Thoracic aorta (tissue), 2 donors: ENCODE results near the gene ANKRD42. TPM values are rescaled to one million over a fixed set of nuclear protein-coding genes. Genes with fewer than 3 reads are reported as not detected.

Experiments used
- ATAC-seq: fragments of 150-250 bp; one replicate; pipeline ENCODE4 v1.8.0; 2017; ENCODE audit warnings: low read depth; ENCODE audit not compliant: insufficient number of reproducible peaks, low FRiP score
- DNase-seq: peaks from one replicate; pipeline ENCODE4 v3.0.0-alpha.2; 2020; ENCODE audit warnings: low spot score
- H3K27ac ChIP-seq, 2 donors: fragments of 200-600 bp; sonication (generic); 1 replicate in 1 of 2; 2 replicates in 1 of 2; pipeline ENCODE4 v1.5.1; 2016; ENCODE audit warnings: mild to moderate bottlenecking in 2 of 2, moderate library complexity in 2 of 2
- H3K27me3 ChIP-seq: fragments of 200-600 bp; sonication (generic); replicated peaks from 2 replicates; pipeline ENCODE4 v1.6.0; 2016; ENCODE audit warnings: mild to moderate bottlenecking; ENCODE audit not compliant: insufficient read depth
- H3K36me3 ChIP-seq: fragments of 200-600 bp; sonication (generic); one replicate; pipeline ENCODE4 v1.5.1; 2016
- H3K4me1 ChIP-seq, 2 donors: fragments of 200-600 bp; sonication (generic); 1 replicate in 1 of 2; 2 replicates in 1 of 2; pipeline versions ENCODE4 v1.5.1 to v1.6.0; 2016; ENCODE audit warnings: low read depth in 2 of 2, mild to moderate bottlenecking in 1 of 2; ENCODE audit not compliant: control insufficient read depth in 1 of 2
- H3K4me3 ChIP-seq: fragments of 200-600 bp; sonication (generic); 2 replicates; pipeline ENCODE4 v1.5.1; 2016; ENCODE audit warnings: mild to moderate bottlenecking
- H3K9me3 ChIP-seq: fragments of 200-600 bp; sonication (generic); 2 replicates; pipeline ENCODE4 v1.5.1; 2016
- total RNA-seq, 2 donors: library from RNA; depleted of rRNA; stranded (reverse); fragments of >200 nt; gene quantifications; one replicate each; pipeline versions ENCODE4 v1.1.0 to v1.2.3, GENCODE V29; 2016
- TF ChIP-seq, protein P1 (sequence below): fragments of 200-600 bp; sonication (generic); IDR thresholded peaks from one replicate; pipeline ENCODE4 v1.5.1; 2019; ENCODE audit warnings: antibody characterized with exemption

The ANKRD42 gene
- total RNA-seq, 2 donors from 2014 or later, result 11.6 to 25.6 TPM

DNA sequence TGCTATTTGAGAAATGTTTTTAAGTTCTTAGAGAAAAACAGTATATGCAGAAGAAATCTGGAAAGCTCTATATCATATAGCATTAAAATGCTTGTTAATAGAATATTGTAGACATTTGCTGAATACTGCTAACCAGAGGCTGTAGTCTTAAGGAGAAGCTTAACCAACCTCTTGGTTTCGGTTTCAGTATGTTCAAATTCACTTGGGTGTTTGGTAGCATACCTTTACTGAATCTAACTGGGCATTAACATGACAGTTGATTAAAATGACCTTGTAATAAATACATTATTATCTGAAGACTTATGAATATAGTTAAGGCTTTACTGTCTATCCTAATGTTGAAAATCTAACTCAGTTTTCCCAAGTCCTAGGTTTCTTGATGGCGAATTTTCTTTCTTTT is 31.1 kb upstream of the ANKRD42 start:
- no peak overlapping the region for H3K27ac ChIP-seq
- peak overlapping the region; percentile 10 for H3K4me3 ChIP-seq
- TF ChIP-seq, protein P1, sequence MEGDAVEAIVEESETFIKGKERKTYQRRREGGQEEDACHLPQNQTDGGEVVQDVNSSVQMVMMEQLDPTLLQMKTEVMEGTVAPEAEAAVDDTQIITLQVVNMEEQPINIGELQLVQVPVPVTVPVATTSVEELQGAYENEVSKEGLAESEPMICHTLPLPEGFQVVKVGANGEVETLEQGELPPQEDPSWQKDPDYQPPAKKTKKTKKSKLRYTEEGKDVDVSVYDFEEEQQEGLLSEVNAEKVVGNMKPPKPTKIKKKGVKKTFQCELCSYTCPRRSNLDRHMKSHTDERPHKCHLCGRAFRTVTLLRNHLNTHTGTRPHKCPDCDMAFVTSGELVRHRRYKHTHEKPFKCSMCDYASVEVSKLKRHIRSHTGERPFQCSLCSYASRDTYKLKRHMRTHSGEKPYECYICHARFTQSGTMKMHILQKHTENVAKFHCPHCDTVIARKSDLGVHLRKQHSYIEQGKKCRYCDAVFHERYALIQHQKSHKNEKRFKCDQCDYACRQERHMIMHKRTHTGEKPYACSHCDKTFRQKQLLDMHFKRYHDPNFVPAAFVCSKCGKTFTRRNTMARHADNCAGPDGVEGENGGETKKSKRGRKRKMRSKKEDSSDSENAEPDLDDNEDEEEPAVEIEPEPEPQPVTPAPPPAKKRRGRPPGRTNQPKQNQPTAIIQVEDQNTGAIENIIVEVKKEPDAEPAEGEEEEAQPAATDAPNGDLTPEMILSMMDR, result no peak
- peaks cover 25 to 34% of the 10 kb centered on the region in 2 donors for H3K4me1 ChIP-seq
- DNase-seq, result no peak
- H3K36me3 ChIP-seq, result peaks cover 24% of the 10 kb centered on the region
- no peaks in the 10 kb centered on the region for H3K9me3 ChIP-seq
- no peaks in the 10 kb centered on the region for H3K27me3 ChIP-seq
- ATAC-seq, result no peak

DNA sequence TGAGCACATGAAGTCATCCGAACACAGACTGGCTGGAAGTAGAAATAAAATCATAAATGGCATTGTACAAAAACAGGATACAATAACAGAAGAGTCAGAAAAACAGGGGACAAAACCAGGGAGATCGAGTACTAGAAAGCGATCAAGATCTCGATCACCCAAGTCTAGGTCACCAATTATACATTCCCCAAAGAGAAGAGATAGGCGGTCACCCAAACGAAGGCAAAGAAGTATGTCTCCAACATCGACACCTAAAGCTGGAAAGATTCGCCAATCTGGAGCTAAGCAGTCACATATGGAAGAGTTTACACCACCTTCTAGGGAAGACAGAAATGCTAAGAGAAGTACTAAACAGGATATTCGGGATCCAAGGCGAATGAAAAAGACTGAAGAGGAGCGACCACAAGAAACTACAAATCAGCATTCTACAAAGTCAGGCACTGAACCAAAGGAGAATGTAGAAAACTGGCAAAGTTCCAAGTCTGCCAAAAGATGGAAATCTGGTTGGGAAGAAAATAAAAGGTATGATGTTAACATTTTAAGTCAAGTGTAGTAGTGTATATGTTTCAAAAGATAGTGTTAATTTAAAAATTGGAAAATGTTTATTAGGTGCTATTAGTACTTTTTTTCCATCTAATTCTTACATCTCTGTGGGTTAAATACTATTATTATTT is 27.2 kb upstream of the ANKRD42 start:
- Histone ChIP-seq H3K27ac (no peak overlapping the region), H3K27me3 (no peaks in the 10 kb centered on the region), H3K4me1 (peaks cover 30 to 33% of the 10 kb centered on the region in 2 donors), H3K4me3 (no peak overlapping the region), H3K9me3 (no peaks in the 10 kb centered on the region), H3K36me3 (peaks cover 49% of the 10 kb centered on the region)
- no peak for DNase-seq
- TF ChIP-seq, protein P1, result no peak
- no peak for ATAC-seq

DNA sequence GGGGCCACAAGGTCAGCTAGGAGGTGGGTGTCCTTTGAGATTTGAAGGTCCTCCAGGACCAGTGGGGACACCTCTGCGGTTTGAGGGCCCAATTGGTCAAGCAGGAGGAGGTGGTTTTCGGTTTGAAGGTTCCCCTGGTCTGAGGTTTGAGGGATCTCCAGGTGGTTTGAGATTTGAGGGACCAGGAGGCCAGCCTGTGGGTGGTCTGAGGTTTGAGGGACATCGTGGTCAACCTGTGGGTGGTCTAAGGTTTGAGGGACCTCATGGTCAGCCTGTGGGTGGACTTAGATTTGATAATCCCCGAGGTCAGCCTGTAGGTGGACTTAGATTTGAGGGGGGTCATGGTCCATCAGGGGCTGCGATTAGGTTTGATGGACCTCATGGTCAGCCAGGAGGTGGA is 24.8 kb upstream of the ANKRD42 start:
- Histone ChIP-seq H3K27ac (no peak overlapping the region), H3K27me3 (no peaks in the 10 kb centered on the region), H3K4me1 (peaks cover 38 to 45% of the 10 kb centered on the region in 2 donors), H3K36me3 (peaks cover 49% of the 10 kb centered on the region), H3K9me3 (no peaks in the 10 kb centered on the region), H3K4me3 (no peak overlapping the region)
- TF ChIP-seq, protein P1, result no peak
- no peak for DNase-seq
- ATAC-seq, result no peak

DNA sequence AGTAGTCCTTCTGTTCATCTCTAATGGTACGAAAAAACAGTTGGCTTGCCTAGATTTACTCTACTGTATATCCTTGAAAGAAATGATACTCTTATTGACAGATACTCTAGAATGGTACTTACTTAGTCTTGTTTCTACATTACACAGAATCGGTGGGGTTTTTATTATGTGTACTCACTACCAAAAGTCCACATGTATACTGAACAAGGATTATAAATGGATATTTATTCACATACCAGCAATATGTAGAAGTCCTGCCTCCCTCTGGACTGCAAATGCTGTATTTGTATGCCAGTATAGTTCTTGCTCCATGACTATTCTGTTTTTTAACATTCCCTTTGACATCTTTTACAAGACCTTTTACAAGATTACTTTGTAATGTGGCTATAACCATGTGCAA is 22.6 kb upstream of the ANKRD42 start:
- peaks cover 39% of the 10 kb centered on the region for H3K36me3 ChIP-seq
- no peaks in the 10 kb centered on the region for H3K27me3 ChIP-seq
- H3K9me3 ChIP-seq, result no peaks in the 10 kb centered on the region
- no peak overlapping the region for H3K27ac ChIP-seq
- DNase-seq, result no peak
- ATAC-seq, result no peak
- H3K4me1 ChIP-seq, result peaks cover 56 to 57% of the 10 kb centered on the region in 2 donors
- peak overlapping the region; percentile 19 for H3K4me3 ChIP-seq
- TF ChIP-seq, protein P1, result no peak

DNA sequence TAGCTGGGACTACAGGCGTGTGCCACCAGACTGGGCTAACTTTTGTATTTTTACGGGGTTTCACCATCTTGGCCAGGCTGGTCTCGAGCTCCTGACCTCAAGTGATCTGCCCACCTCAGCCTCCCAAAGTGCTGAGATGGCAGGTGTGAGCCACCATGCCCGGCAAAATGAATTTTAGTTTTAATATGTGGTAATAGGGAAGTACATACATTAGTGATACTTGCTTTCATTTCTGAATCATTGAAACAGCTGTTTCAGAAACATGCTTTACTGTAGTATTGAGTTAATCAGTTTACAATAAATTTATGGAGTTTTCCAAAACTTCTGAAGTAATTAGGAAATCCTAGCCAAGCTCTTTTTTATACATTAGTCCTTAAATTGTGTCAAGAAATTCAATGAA is 21.0 kb upstream of the ANKRD42 start:
- H3K9me3 ChIP-seq, result no peaks in the 10 kb centered on the region
- H3K4me1 ChIP-seq, result peaks cover 57 to 68% of the 10 kb centered on the region in 2 donors
- TF ChIP-seq, protein P1, result no peak
- ATAC-seq (no peak), DNase-seq (no peak)
- peaks cover 36% of the 10 kb centered on the region for H3K36me3 ChIP-seq
- no peaks in the 10 kb centered on the region for H3K27me3 ChIP-seq
- H3K27ac ChIP-seq, result no peak overlapping the region
- H3K4me3 ChIP-seq, result peak overlapping the region; percentile 17
